ENCODE data around the gene PDCD1. TPM values are rescaled to one million over a fixed set of nuclear protein-coding genes. Genes with fewer than 3 reads are reported as not detected.
A peak's percentile ranks its signal among the peaks of the same experiment; 100 is the strongest.

Gene PDCD1
- total RNA-seq, 2 experiments from 2014 or later: 9.5 to 11.4 TPM

GRCh38 chr2:241857041-241857541 lies 1.6 kb downstream of the PDCD1 start:
- no peaks in the 10 kb centered on the region for H3K27me3 ChIP-seq (ENCODE audit: control insufficient read depth in 1 of 2, insufficient read depth in 2 of 2, low read length in 2 of 2)
- H3K4me1 ChIP-seq (ENCODE audit: insufficient read depth, low read length): peaks cover 80% of the 10 kb centered on the region
- H3K4me3 Mint-ChIP-seq: peak overlapping the region; percentile 40
- intact Hi-C loops (cut with DNase I, micrococcal nuclease): loop anchor here in 1 of 2 experiments (5.0 kb wide), 1 partner anchor 120 kb away; no protein-coding TSS in a partner anchor
- H3K27me3 Mint-ChIP-seq: peaks cover 13% of the 10 kb centered on the region
- H3K4me3 ChIP-seq (ENCODE audit: low read length): peak overlapping the region; percentile 71
- H3K36me3 Mint-ChIP-seq (ENCODE audit: low read depth): no peaks in the 10 kb centered on the region
- no peak for ATAC-seq (ENCODE audit: poor library complexity)
- peaks cover 27% of the 10 kb centered on the region for H3K4me1 Mint-ChIP-seq (ENCODE audit: low read depth)
- ChIA-PET CTCF (no interaction called here), POLR2A (no interaction called here)
- H3K27ac ChIP-seq (ENCODE audit: low read depth in 1 of 2, low read length in 2 of 2): no peak overlapping the region
- H3K36me3 ChIP-seq (ENCODE audit: insufficient read depth, low read length): no peaks in the 10 kb centered on the region
- no peak for DNase-seq
- no peaks in the 10 kb centered on the region for H3K9me3 Mint-ChIP-seq
- peak overlapping the region; percentile 69 for H3K27ac Mint-ChIP-seq
- TF ChIP-seq CTCF (IDR thresholded peaks at IDR 0.05): no peak
- no peaks in the 10 kb centered on the region for H3K9me3 ChIP-seq (ENCODE audit: control insufficient read depth in 1 of 2, insufficient read depth in 1 of 2, low read length in 2 of 2)

GRCh38 chr2:241855888-241856422 lies 2.7 kb downstream of the PDCD1 start:
- Mint-ChIP-seq H3K9me3 (no peaks in the 10 kb centered on the region), H3K27me3 (peaks cover 4% of the 10 kb centered on the region), H3K4me3 (peak overlapping the region; percentile 40), H3K27ac (no peak overlapping the region), H3K36me3 (ENCODE audit: low read depth) (no peaks in the 10 kb centered on the region), H3K4me1 (ENCODE audit: low read depth) (peaks cover 17% of the 10 kb centered on the region)
- POLR2A ChIA-PET: no interaction called here
- Histone ChIP-seq H3K4me3 (ENCODE audit: low read length) (no peak overlapping the region), H3K27me3 (ENCODE audit: control insufficient read depth in 1 of 2, insufficient read depth in 2 of 2, low read length in 2 of 2) (no peaks in the 10 kb centered on the region), H3K4me1 (ENCODE audit: insufficient read depth, low read length) (peaks cover 73% of the 10 kb centered on the region), H3K36me3 (ENCODE audit: insufficient read depth, low read length) (no peaks in the 10 kb centered on the region), H3K9me3 (ENCODE audit: control insufficient read depth in 1 of 2, insufficient read depth in 1 of 2, low read length in 2 of 2) (no peaks in the 10 kb centered on the region), H3K27ac (ENCODE audit: low read depth in 1 of 2, low read length in 2 of 2) (no peak overlapping the region)
- TF ChIP-seq CTCF (IDR thresholded peaks at IDR 0.05): no peak
- ATAC-seq (ENCODE audit: poor library complexity) (no peak), DNase-seq (no peak)
- CTCF ChIA-PET: no interaction called here
- intact Hi-C loops (cut with DNase I, micrococcal nuclease): loop anchor here in 1 of 2 experiments (5.0 kb wide), 1 partner anchor 119 kb away; no protein-coding TSS in a partner anchor

GRCh38 chr2:241855245-241855887 lies 3.3 kb downstream of the PDCD1 start:
- Mint-ChIP-seq H3K27me3 (peaks cover 4% of the 10 kb centered on the region), H3K4me1 (ENCODE audit: low read depth) (peaks cover 17% of the 10 kb centered on the region), H3K36me3 (ENCODE audit: low read depth) (no peaks in the 10 kb centered on the region), H3K27ac (no peak overlapping the region), H3K9me3 (no peaks in the 10 kb centered on the region), H3K4me3 (peak overlapping the region; percentile 30)
- H3K4me1 ChIP-seq (ENCODE audit: insufficient read depth, low read length): peaks cover 67% of the 10 kb centered on the region
- H3K4me3 ChIP-seq (ENCODE audit: low read length): no peak overlapping the region
- no peaks in the 10 kb centered on the region for H3K9me3 ChIP-seq (ENCODE audit: control insufficient read depth in 1 of 2, insufficient read depth in 1 of 2, low read length in 2 of 2)
- no peak overlapping the region for H3K27ac ChIP-seq (ENCODE audit: low read depth in 1 of 2, low read length in 2 of 2)
- peaks cover 4% of the 10 kb centered on the region for H3K36me3 ChIP-seq (ENCODE audit: insufficient read depth, low read length)
- H3K27me3 ChIP-seq (ENCODE audit: control insufficient read depth in 1 of 2, insufficient read depth in 2 of 2, low read length in 2 of 2): no peaks in the 10 kb centered on the region
- intact Hi-C loops (cut with DNase I, micrococcal nuclease): loop anchor here in 1 of 2 experiments (5.0 kb wide), 1 partner anchor 118 kb away; no protein-coding TSS in a partner anchor
- ATAC-seq (ENCODE audit: poor library complexity) (no peak), DNase-seq (no peak)
- ChIA-PET POLR2A (no interaction called here), CTCF (no interaction called here)
- TF ChIP-seq CTCF (IDR thresholded peaks at IDR 0.05): no peak
